ENCODE data around the gene CCDC183. TPM values are rescaled to one million over a fixed set of nuclear protein-coding genes. Genes with fewer than 3 reads are reported as not detected.
"Not testable (repeated sequence)": the region's sequence is repeated elsewhere in the genome, so short reads cannot be mapped to it uniquely, and the experiment has no call there.

CCDC183 gene
- total and polyA plus RNA-seq, 3 donors from 2014 or later = 37.8 to 59.8 (median 41.1) TPM

DNA sequence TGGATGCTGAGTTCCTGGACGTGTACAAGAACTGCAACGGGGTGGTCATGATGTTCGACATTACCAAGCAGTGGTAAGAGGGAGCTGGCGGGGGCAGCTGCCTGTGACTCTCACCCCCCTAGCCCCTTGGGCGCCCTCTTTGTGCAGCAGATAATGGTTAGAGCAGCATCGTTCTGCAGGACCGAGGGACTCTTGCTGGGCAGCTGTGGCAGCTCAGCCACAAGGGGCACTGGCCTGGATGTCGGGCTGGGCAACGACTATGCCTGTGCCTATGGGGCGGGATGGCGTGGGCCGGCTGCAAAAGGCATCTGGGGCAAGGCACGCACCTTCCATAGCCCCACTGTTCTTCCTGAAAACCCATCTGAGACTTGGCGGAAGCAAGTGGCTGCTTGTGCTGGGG lies 33.3 kb downstream of the CCDC183 start:
- Histone ChIP-seq H3K27me3 (no peaks in the 10 kb centered on the region), H3K27ac (no peak overlapping the region), H3K36me3 (ENCODE audit: low read depth, missing control alignments) (no peaks in the 10 kb centered on the region), H3K4me1 (no peaks in the 10 kb centered on the region), H3K9me3 (no peaks in the 10 kb centered on the region), H3K4me3 (no peak overlapping the region)
- whole genome bisulfite sequencing, 2 donors = 85 to 96% methylated on average over 3 to 14 of the region's 14 CpGs
- TF ChIP-seq POLR2A (IDR thresholded peaks at IDR 0.05) (no peak), CTCF (IDR thresholded peaks at IDR 0.05) (no peak)
- DNase-seq = no peak
- intact Hi-C loops (cut with DNase I; ENCODE audit: low total_unique reads) = no loop called here

GRCh38 chr9:136829981-136830885 lies 34.1 kb downstream of the CCDC183 start:
- no peaks in the 10 kb centered on the region for H3K9me3 ChIP-seq
- no peaks in the 10 kb centered on the region for H3K4me1 ChIP-seq
- no peak overlapping the region for H3K27ac ChIP-seq
- no peak for DNase-seq
- no peak overlapping the region for H3K4me3 ChIP-seq
- intact Hi-C loops (cut with DNase I; ENCODE audit: low total_unique reads) = loop anchor here (10.0 kb wide), 1 partner anchor 205 kb away; the partner anchor contains the start of gene FUT7
- 92 to 94% methylated on average over 19 to 41 of the region's 41 CpGs for WGBS, 2 donors
- H3K27me3 ChIP-seq = no peaks in the 10 kb centered on the region
- H3K36me3 ChIP-seq (ENCODE audit: low read depth, missing control alignments) = no peaks in the 10 kb centered on the region
- no peak for TF ChIP-seq POLR2A (IDR thresholded peaks at IDR 0.05)

- intact Hi-C loops (cut with DNase I; ENCODE audit: low total_unique reads) = loop anchor here (10.0 kb wide), 1 partner anchor 204 kb away; the partner anchor contains the start of gene FUT7
Measured at GRCh38 chr9:136831002-136831719, 35.0 kb downstream of the CCDC183 start.

DNA sequence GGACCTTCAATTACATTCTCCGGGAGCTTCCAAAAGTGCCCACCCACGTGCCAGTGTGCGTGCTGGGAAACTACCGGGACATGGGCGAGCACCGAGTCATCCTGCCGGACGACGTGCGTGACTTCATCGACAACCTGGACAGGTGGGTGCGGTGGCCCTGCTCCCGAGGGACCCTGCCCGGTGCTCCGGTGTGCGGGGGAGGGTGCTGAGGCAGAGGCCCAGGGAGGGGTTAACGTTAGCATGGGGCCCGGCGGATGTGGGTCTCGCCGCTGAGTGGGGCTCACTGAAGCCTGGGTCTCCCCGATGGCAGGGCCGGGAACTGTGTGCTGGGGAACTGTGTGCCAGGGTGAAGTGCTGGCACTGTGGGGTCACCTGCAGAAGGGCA lies 35.6 kb downstream of the CCDC183 start:
- no peaks in the 10 kb centered on the region for H3K4me1 ChIP-seq
- H3K27me3 ChIP-seq = no peaks in the 10 kb centered on the region
- no peaks in the 10 kb centered on the region for H3K36me3 ChIP-seq (ENCODE audit: low read depth, missing control alignments)
- TF ChIP-seq POLR2A (IDR thresholded peaks at IDR 0.05) (no peak), CTCF (IDR thresholded peaks at IDR 0.05) (no peak)
- H3K27ac ChIP-seq = no peak overlapping the region
- H3K4me3 ChIP-seq = no peak overlapping the region
- DNase-seq = no peak
- no peaks in the 10 kb centered on the region for H3K9me3 ChIP-seq
- WGBS, 2 donors = 87 to 88% methylated on average over 7 to 23 of the region's 23 CpGs
- intact Hi-C loops (cut with DNase I; ENCODE audit: low total_unique reads) = loop anchor here (10.0 kb wide), 1 partner anchor 203 kb away; the partner anchor contains the start of gene FUT7

More at GRCh38 chr9:136831002-136831719, 35.0 kb downstream of the CCDC183 start:
- DNase-seq = no peak
- no peak for TF ChIP-seq POLR2A (IDR thresholded peaks at IDR 0.05)
- TF ChIP-seq CTCF (IDR thresholded peaks at IDR 0.05) = no peak
- no peak overlapping the region for H3K27ac ChIP-seq
- H3K9me3 ChIP-seq = no peaks in the 10 kb centered on the region
- H3K36me3 ChIP-seq (ENCODE audit: low read depth, missing control alignments) = no peaks in the 10 kb centered on the region
- H3K4me1 ChIP-seq = no peaks in the 10 kb centered on the region
- H3K4me3 ChIP-seq = no peak overlapping the region
- WGBS, 2 donors = 90 to 93% methylated on average over 22 to 30 of the region's 30 CpGs
- H3K27me3 ChIP-seq = no peaks in the 10 kb centered on the region

GRCh38 chr9:136832581-136832980 lies 36.4 kb downstream of the CCDC183 start:
- no peaks in the 10 kb centered on the region for H3K36me3 ChIP-seq (ENCODE audit: low read depth, missing control alignments)
- no peaks in the 10 kb centered on the region for H3K9me3 ChIP-seq
- intact Hi-C loops (cut with DNase I; ENCODE audit: low total_unique reads) = loop anchor here (10.0 kb wide), 1 partner anchor 202 kb away; the partner anchor contains the start of gene FUT7
- no peak for DNase-seq
- no peak overlapping the region for H3K4me3 ChIP-seq
- H3K27me3 ChIP-seq = no peaks in the 10 kb centered on the region
- H3K27ac ChIP-seq = no peak overlapping the region
- 86 to 88% methylated on average over 1 to 9 of the region's 9 CpGs for WGBS, 2 donors
- TF ChIP-seq CTCF (IDR thresholded peaks at IDR 0.05) (no peak), POLR2A (IDR thresholded peaks at IDR 0.05) (no peak)
- H3K4me1 ChIP-seq = no peaks in the 10 kb centered on the region

DNA sequence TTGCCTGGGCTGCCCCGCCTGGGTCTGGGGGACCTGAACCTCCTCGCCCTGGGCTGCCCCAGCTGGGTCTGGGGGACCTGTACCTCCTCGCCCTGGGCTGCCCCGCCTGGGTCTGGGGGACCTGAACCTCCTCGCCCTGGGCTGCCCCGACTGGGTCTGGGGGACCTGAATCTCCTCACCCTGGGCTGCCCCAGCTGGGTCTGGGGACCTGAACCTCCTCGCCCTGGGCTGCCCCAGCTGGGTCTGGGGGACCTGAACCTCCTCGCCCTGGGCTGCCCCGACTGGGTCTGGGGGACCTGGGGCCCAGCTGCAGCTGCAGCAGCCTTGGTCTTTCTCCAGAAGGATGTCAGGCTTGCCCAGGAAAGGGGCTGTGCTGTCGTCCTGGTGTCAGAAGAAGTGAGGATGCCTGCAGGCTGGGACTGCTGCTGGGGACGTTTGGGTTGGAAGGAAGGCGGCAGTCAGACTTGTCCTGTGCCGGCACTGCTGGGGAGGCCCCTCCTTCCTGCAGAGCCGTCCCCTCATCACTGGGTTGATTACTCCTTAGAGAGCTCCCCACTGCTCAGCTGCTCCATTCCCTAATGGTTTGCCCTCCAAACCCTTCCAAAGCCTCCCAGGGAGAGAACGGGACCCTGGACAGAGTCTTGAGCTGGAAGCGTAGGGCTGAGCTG lies 37.4 kb downstream of the CCDC183 start:
- not testable (repeated sequence) for H3K4me1 ChIP-seq; H3K9me3 ChIP-seq; H3K27me3 ChIP-seq; H3K27ac ChIP-seq; H3K4me3 ChIP-seq; H3K36me3 ChIP-seq (ENCODE audit: low read depth, missing control alignments); DNase-seq
- intact Hi-C loops (cut with DNase I; ENCODE audit: low total_unique reads) = loop anchor here (10.0 kb wide), 1 partner anchor 201 kb away; the partner anchor contains the start of gene FUT7
- WGBS, 2 donors = 88 to 95% methylated on average over 4 to 16 of the region's 16 CpGs
